Lung (tissue), 12 donors: ENCODE measurements around the gene PAK1. TPM values are rescaled to one million over a fixed set of nuclear protein-coding genes. Genes with fewer than 3 reads are reported as not detected.

Experiments
- ATAC-seq: fragments of 200-7000 bp; cut with Tn5 transposase; one replicate; pipeline ENCODE4 v1.9.1; 2020; ENCODE audit warnings: moderate number of reproducible peaks; ENCODE audit not compliant: insufficient read depth, low FRiP score
- DNase-seq, 3 donors: peaks; one replicate each; pipeline ENCODE4 v3.0.0-alpha.2; 2013 to 2017
- H3K27ac ChIP-seq, 2 donors: one replicate each; pipeline ENCODE4 v1.5.1; 2013; ENCODE audit warnings: mild to moderate bottlenecking in 2 of 2, moderate library complexity in 2 of 2, control low read depth in 1 of 2, inconsistent platforms in 1 of 2, low read depth in 1 of 2, low read length in 1 of 2
- H3K27me3 ChIP-seq, 3 donors: one replicate each; pipeline ENCODE4 v1.5.1; 2013; ENCODE audit warnings: low read length in 2 of 3; ENCODE audit not compliant: control insufficient read depth in 3 of 3, insufficient read depth in 3 of 3
- H3K36me3 ChIP-seq, 4 donors: one replicate each; pipeline ENCODE4 v1.5.1; 2013; ENCODE audit warnings: low read length in 4 of 4, mild to moderate bottlenecking in 1 of 4, moderate library complexity in 1 of 4; ENCODE audit not compliant: control insufficient read depth in 4 of 4, insufficient read depth in 4 of 4
- H3K4me1 ChIP-seq, 5 donors: one replicate each; pipeline ENCODE4 v1.5.1; 2013; ENCODE audit warnings: low read length in 5 of 5, mild to moderate bottlenecking in 2 of 5, moderate library complexity in 1 of 5; ENCODE audit not compliant: control insufficient read depth in 5 of 5, insufficient read depth in 5 of 5
- H3K4me3 ChIP-seq: one replicate; pipeline ENCODE4 v1.5.1; 2013; ENCODE audit warnings: mild to moderate bottlenecking, control low read depth, moderate library complexity
- H3K9ac ChIP-seq, 2 donors: one replicate each; pipeline ENCODE4 v1.5.1; 2013; ENCODE audit warnings: low read length in 2 of 2, control low read depth in 1 of 2; ENCODE audit not compliant: insufficient read depth in 1 of 2
- H3K9me3 ChIP-seq, 4 donors: one replicate each; pipeline ENCODE4 v1.5.1; 2013; ENCODE audit warnings: low read length in 3 of 4, mild to moderate bottlenecking in 1 of 4, moderate library complexity in 1 of 4; ENCODE audit not compliant: control insufficient read depth in 4 of 4, insufficient read depth in 3 of 4
- WGBS, 2 donors: extraction: QIAGEN DNeasy Blood & Tissue Kit; methylation state at CpG; one replicate each; pipeline ENCODE4 v1.1.7; 2013; 5-methylcytosine and 5-hydroxymethylcytosine counted together
- polyA plus RNA-seq, 2 donors: library from polyadenylated mRNA; stranded (reverse); fragments of 200-250 nt; gene quantifications; one replicate each; pipeline ENCODE4 v1.2.1, GENCODE V29; 2013
- total RNA-seq, 2 donors: library from RNA; depleted of rRNA in 1 of 2; stranded (reverse); fragments of >200 nt in 1 of 2; gene quantifications; one replicate each; pipeline ENCODE4 v1.2.1, GENCODE V29; 2014 to 2021
- TF ChIP-seq, protein P1 (sequence below): IDR thresholded peaks from 2 replicates; pipeline ENCODE4 v1.5.1; 2012; ENCODE audit warnings: mild to moderate bottlenecking; ENCODE audit errors: control extremely low read depth, extremely low read depth
- donor health status: control.
- donor health status: control.
- donor health status: Bipolar disorder and iron deficiency.
- donor health status: healthy.
- donor health status: DM: yes; HTN: yes; CAD: no.

The PAK1 gene
- total and polyA plus RNA-seq, 4 donors, result 8.4 to 70.6 (median 29.8) TPM

DNA sequence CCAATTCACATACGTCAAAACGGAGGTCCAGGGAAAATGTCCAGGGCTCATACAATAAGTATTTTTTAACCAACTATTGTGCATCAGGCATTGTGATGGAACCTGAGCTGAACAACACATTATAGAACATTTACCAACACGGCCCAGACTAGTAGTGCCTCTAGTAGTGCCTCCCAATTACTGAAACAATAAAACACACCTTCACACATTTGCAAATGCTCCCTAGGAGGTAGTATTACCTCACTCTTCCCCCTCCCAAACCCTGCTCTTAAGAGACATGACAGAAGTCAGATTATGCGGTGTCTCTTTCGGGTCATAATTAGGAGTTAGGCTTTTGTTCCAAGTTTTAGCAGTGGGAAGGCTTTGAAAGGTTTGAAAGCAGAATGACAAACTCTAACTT, 61.1 kb downstream of the PAK1 start:
- WGBS, 2 donors, result 93 to 95% methylated on average over 5 of the region's 5 CpGs
- Histone ChIP-seq H3K9me3 (no peaks in the 10 kb centered on the region), H3K27ac (no peak overlapping the region), H3K36me3 (no peaks in the 10 kb centered on the region), H3K4me3 (no peak overlapping the region), H3K4me1 (peaks cover 0 to 6% (median under 1%) of the 10 kb centered on the region in 5 donors), H3K9ac (no peak overlapping the region), H3K27me3 (no peaks in the 10 kb centered on the region)
- no peak for ATAC-seq
- no peak for DNase-seq
- TF ChIP-seq, protein P1, sequence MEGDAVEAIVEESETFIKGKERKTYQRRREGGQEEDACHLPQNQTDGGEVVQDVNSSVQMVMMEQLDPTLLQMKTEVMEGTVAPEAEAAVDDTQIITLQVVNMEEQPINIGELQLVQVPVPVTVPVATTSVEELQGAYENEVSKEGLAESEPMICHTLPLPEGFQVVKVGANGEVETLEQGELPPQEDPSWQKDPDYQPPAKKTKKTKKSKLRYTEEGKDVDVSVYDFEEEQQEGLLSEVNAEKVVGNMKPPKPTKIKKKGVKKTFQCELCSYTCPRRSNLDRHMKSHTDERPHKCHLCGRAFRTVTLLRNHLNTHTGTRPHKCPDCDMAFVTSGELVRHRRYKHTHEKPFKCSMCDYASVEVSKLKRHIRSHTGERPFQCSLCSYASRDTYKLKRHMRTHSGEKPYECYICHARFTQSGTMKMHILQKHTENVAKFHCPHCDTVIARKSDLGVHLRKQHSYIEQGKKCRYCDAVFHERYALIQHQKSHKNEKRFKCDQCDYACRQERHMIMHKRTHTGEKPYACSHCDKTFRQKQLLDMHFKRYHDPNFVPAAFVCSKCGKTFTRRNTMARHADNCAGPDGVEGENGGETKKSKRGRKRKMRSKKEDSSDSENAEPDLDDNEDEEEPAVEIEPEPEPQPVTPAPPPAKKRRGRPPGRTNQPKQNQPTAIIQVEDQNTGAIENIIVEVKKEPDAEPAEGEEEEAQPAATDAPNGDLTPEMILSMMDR, result no peak

DNA sequence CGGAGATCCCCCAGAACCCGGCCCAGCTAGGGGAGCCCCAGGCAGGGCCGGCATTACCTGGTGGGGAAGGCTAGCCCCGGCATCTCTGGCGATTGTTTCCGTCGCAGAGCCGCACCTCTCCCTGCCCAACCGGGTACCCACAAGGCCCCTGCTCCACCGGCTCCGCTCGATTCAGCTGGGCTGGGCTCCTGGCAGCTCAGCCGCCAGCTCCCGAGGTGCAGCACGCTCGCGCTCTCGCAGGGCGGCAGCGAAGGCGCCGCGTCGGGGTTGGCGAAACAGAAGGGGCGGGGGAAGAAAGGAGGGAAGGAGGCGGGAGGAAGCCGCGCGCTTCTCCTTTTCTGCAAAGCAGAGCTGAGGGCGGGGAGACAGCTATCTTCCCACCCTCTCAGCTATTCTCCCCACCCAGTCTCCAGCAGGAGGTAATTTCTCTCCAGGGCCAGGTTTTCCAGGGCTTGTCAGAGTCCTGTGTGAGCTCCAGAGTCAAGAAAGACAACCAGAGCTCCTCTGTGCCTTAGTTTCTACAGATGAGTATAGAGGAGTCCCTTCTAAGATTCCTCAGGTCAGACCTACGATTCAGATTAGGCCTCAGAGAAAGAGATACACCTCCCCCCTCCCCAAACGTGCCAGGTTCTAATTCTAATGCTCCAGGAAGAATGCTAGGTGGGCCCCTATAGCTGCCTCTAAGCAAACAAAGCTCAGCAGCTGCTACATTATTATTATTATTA, 62.0 kb downstream of the PAK1 start:
- Histone ChIP-seq H3K27ac (peak overlapping the region in 1 of 2 donors; percentile 35), H3K27me3 (no peaks in the 10 kb centered on the region), H3K4me1 (peaks cover 0 to 6% (median 4%) of the 10 kb centered on the region in 5 donors), H3K9me3 (no peaks in the 10 kb centered on the region), H3K4me3 (no peak overlapping the region), H3K36me3 (no peaks in the 10 kb centered on the region), H3K9ac (peak overlapping the region; percentile 60 to 66)
- TF ChIP-seq, protein P1, result no peak
- 2 to 3% methylated on average over 30 to 33 of the region's 33 CpGs for WGBS, 2 donors
- peak; percentile 90 to 93 (median 90) for DNase-seq
- peak; percentile 96 for ATAC-seq

DNA sequence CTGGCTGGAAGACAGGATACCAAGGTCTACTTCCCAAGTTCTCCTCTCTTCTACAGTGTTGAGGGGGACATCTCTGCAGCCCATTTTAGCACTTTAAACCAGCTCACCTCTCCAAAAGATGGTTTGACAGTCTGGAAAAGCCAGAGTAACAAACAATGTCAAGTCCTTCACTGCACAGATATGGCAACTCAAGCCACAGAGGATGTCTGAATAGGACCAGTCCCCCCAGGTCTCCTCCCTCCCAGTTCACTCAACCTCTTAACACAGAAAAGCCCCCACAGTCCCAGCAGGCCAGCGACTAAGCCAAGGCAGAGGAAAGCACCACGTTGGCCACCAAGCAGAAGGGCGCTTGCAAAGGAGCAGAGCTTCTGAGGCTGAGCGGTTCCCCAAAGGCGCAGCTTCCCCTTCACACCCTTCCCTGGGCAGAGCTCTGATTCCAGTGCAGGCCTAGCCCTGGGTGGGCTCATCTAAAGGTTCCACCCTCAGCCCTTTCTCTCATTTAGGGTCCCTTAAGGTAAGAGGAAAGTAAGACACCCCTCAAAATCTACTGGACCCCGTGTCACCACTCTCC, 62.7 kb downstream of the PAK1 start:
- 7 to 40% methylated on average over 6 of the region's 6 CpGs for WGBS, 2 donors
- Histone ChIP-seq H3K27ac (peak overlapping the region in 1 of 2 donors; percentile 35), H3K36me3 (no peaks in the 10 kb centered on the region), H3K9me3 (no peaks in the 10 kb centered on the region), H3K27me3 (no peaks in the 10 kb centered on the region), H3K4me1 (peaks cover 0 to 6% (median 5%) of the 10 kb centered on the region in 5 donors), H3K4me3 (no peak overlapping the region), H3K9ac (peak overlapping the region; percentile 56 to 60)
- TF ChIP-seq, protein P1, result no peak
- DNase-seq (peak; percentile 28 to 42 (median 34)), ATAC-seq (peak; percentile 38)
